Superior temporal gyrus (tissue), 1 donor: ENCODE results near the gene AOAH.
"Not testable (repeated sequence)": the region's sequence is repeated elsewhere in the genome, so short reads cannot be mapped to it uniquely, and the experiment has no call there.

Experiments
- DNase-seq: peaks from one replicate; pipeline ENCODE4 v3.0.0-alpha.2; 2016; ENCODE audit errors: extremely low spot score

AOAH gene

GRCh38 chr7:36736090-36736898 lies 12.0 kb upstream of the AOAH start:
- DNase-seq: no peak

GRCh38 chr7:36735172-36735571 lies 10.9 kb upstream of the AOAH start:
- DNase-seq: no peak

- no peak for DNase-seq
Measured at GRCh38 chr7:36734731-36735130, 10.4 kb upstream of the AOAH start.

- DNase-seq: no peak
Measured at GRCh38 chr7:36733411-36733810, 9.1 kb upstream of the AOAH start.

GRCh38 chr7:36732806-36733205 lies 8.5 kb upstream of the AOAH start:
- DNase-seq: no peak

DNA sequence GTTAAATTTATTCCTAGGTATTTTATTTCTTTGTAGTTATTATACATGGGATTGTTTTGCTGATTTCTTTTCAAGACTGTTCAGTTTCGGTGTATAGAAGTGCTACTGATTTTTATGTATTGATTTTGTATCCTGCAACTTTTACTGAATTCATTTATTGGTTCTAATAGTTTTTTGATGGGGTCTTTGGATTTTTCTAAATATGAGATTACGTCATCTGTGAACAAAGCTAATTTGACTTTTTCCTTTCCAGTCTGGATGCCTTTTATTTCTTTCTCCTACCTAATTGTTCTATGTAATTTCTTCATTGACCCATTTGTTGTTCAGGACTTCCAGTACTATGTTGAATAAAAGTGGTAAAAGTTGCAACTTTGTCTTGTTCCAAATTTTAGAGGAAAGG lies 5.8 kb upstream of the AOAH start:
- no peak for DNase-seq

GRCh38 chr7:36728143-36728542 lies 3.8 kb upstream of the AOAH start:
- DNase-seq: no peak

DNA sequence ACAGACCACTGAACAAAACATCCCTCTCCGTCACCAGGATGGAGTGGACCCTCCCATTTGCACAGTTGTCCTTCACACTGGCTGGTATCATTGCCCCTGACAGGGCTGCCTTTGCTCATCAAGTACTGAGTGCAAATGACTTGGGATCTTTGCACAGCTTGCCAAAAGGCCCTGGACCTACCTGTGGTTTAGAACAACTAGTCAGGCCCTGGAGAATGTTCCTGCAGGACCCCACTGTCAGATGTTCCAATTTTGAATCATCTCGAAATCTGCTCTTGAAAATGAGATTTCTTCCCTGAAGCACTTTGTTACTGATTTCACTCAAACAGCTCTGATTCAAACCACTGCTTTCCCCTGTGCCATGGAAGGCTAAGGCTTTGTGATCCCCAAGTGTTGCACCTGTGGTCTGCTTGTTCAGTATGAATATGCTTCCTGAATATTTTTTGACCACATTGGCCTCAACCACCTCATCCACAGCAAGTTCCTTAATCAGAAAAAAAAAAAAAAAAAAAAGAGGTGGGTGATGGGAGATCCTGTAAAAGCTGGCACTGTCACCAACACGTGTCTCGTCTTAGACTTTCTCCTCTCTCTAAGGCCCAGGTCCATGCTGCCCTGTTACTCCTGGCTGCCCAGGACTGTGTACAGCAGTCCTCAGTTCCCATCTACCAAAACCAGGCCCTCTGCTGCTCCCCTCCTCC lies 2.7 kb upstream of the AOAH start:
- DNase-seq: no peak

- no peak for DNase-seq
Measured at GRCh38 chr7:36726311-36726710, 2.0 kb upstream of the AOAH start.

DNA sequence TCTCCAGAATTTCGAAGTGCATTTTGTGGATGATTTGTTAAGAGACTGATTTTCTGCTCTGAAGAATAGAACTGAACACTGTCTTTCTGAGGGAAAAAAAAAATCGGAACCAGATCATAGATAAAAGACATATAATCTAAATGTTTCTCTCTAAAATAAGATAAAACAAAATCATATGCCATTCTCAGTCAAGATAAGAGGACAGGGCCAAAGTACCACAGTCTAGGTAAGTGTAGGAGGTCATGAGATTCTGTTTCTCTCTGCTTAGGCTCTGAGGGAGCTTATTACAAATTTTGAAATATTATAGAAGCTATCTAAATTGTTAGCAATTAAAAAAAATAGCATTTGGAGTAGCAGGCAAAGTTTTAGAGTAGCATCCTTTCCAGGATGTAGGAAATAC lies 702 bp upstream of the AOAH start:
- no peak for DNase-seq

DNA sequence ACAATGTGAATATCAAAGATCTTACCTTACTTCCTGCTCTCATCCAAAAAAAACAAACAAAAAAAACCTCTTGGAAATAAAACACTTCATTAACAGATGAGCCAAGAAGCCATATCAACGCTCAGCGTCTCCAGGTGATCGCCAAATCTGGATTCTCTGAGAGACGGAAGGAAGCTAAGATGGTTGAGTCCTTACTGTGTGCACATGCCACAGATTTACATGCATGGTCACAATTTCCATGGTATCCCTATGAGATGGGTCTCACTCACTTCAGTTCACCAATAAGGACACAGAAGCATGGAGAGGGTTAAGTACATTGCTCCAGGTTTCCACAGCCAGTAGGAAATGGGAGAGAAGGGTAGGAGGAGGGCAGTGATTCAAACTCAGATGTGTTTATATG lies 1.0 kb downstream of the AOAH start:
- DNase-seq: no peak

GRCh38 chr7:36719083-36719632 lies 5.1 kb downstream of the AOAH start:
- no peak for DNase-seq

DNA sequence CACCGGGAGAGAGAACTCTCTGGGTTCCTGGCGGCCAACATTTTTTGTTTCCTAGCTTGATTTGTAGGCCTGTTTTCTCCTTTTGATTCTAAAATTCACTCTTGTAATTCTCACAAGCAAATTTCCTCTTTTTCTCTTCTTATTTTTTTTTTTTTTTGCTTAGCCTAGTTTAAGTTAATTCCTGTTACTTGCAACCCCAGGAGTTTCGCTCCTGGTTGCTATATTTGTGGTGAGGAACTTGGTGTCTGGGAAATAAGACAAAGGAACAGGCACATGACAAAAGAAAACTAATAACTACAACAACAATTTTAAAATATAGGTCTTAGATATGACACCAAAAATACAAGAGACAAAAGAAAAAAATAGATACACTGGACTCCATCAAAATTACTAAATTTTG lies 6.7 kb downstream of the AOAH start:
- no peak for DNase-seq

DNA sequence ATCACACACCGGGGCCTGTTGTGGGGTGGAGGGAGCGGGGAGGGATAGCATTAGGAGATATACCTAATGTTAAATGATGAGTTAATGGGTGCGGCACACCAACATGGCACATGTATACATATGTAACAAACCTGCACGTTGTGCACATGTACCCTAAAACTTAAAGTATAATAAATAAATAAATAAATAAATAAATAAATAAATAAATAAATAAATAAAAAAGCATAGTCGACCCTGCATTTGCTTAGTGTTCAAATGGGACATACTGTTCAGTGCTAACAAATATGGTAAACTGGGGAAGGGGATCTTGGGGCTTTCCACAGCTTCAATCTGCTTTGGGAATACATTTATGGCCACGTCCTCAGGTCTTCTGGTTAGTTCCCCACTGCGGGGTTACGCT lies 7.5 kb downstream of the AOAH start:
- DNase-seq: not testable (repeated sequence)

- no peak for DNase-seq
Measured at GRCh38 chr7:36712015-36712414, 12.3 kb downstream of the AOAH start.

GRCh38 chr7:36711256-36711655 lies 13.0 kb downstream of the AOAH start:
- DNase-seq: no peak

DNA sequence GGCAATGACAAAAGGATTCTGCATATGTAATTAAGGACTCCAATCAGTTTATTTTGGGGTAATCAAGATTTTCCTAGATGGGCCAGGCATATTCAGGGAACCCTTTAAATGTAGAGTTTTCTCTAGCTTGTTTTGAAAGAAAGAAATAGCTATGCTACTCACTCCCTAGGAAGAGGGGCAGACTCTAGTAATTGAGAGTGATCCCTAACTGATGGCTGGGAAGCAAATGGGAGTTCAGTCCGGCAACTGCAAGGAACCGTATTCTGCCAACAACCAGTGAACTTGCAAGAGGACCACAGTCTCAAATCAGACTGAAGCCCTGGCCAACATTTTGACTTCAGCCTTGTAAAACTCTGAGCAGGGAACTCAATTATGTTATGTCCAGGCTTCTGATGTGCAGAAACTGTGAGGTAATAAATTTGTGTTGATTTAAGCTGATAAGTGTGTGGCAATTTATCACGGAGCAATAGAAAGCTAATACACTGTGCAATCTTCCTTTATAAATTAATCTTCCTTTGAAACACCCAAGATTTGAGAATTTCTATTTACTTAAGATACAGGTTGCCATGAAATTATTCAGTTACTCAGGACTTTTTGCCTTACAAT lies 14.0 kb downstream of the AOAH start:
- no peak for DNase-seq

GRCh38 chr7:36708767-36709166 lies 15.5 kb downstream of the AOAH start:
- DNase-seq: no peak

DNA sequence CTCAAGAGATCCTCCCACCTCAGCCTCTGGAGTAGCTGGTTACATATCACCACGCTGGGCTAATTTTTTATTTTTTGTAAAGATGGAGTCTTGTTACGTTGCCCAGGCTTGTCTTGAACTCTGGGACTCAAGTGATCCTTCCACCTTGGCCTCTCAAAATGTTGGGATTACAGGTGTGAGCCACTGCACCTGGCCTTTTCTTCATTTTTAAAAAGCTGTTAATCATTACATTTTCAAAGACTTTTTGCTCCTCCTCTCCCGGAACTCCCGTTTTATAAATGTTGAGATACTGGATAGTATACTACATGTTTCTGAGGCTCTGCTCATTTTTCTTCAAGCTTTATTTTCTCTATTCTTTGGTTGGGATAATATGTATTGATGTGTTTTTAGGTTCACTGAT lies 16.4 kb downstream of the AOAH start:
- no peak for DNase-seq

DNA sequence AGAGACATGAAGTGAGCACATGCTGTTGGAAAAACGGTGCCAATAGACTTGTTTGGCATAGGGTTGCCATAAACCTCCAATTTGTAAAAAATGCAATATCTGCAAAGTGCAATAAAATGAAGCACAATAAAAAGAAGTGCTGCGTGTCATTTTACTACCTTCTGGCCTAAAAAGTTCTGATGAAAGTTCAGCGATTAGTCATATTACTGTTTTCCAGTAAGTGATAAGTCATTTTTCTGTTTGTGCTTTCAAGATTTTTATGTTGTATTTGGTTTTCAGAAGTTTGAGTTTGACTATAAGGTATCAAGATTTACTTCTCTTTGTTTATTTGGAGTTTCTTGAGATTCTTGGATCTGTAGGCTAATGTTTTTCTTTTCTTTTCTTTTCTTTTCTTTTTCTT lies 16.8 kb downstream of the AOAH start:
- DNase-seq: no peak

GRCh38 chr7:36703860-36704259 lies 20.4 kb downstream of the AOAH start:
- DNase-seq: not testable (repeated sequence)

DNA sequence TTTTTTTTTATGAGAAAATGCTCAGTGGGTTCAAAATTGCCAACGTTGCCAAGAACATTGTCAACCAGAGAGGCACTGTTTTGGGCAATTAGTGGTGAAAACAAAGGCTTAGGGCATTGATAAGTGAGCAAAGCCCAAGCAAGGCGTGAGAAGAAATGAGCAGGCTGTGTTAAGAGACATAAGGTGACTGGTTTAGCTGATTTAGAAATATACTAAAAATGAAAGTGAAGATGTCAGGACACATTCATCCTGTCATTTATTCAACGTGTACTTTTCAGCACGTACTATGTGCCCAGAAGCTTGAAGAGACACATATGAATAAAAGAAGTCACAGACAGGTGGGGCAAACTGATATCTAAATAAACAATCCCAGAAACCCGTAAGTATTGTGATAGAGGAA lies 31.8 kb downstream of the AOAH start:
- no peak for DNase-seq

- DNase-seq: no peak
Measured at GRCh38 chr7:36691983-36692382, 32.3 kb downstream of the AOAH start.
